Keratinocyte (primary cell): ENCODE data around the gene TRIM8. TPM values are rescaled to one million over a fixed set of nuclear protein-coding genes. Genes with fewer than 3 reads are reported as not detected.
A peak's percentile ranks its signal among the peaks of the same experiment; 100 is the strongest.

Source experiments
- DNase-seq: peaks from one replicate; pipeline ENCODE4 v3.0.0-alpha.2; 2011; ENCODE audit warnings: low read depth, missing footprints, low spot score
- FAIRE-seq: peaks from 2 replicates; lab custom pipeline; 2011; peaks lifted over from hg19 to GRCh38; lab: Jason Lieb, UNC
- H2AFZ ChIP-seq: 2 replicates; pipeline ENCODE4 v1.6.0; 2012; ENCODE audit warnings: low read length, control low read depth, inconsistent platforms; ENCODE audit not compliant: control insufficient read depth
- H3K27ac ChIP-seq: 2 replicates; pipeline ENCODE4 v1.5.1; 2011; ENCODE audit warnings: low read length; ENCODE audit not compliant: control insufficient read depth, insufficient read depth
- H3K27me3 ChIP-seq: 3 replicates; pipeline ENCODE4 v1.6.0; 2011; ENCODE audit warnings: low read length; ENCODE audit not compliant: control insufficient read depth, insufficient read depth; ENCODE audit errors: extremely low read depth
- H3K36me3 ChIP-seq, 2 experiments: 2 replicates in 1 of 2; 3 replicates in 1 of 2; pipeline ENCODE4 v1.5.1; 2011; ENCODE audit warnings: low read length in 2 of 2, mild to moderate bottlenecking in 1 of 2; ENCODE audit not compliant: control insufficient read depth in 2 of 2, insufficient read depth in 2 of 2; ENCODE audit errors: extremely low read depth in 1 of 2
- H3K4me1 ChIP-seq: 3 replicates; pipeline ENCODE4 v1.5.1; 2011; ENCODE audit warnings: low read length; ENCODE audit not compliant: control insufficient read depth, insufficient read depth; ENCODE audit errors: extremely low read depth
- H3K4me2 ChIP-seq: 3 replicates; pipeline ENCODE4 v1.6.0; 2011; ENCODE audit warnings: low read depth, low read length; ENCODE audit not compliant: control insufficient read depth, insufficient read depth; ENCODE audit errors: extremely low read depth
- H3K4me3 ChIP-seq, 3 experiments: fragments of 200-600 bp in 1 of 3; sonication (generic) in 1 of 3; 2 replicates in 2 of 3; 3 replicates in 1 of 3; pipeline ENCODE4 v1.5.1; 2011 to 2016; ENCODE audit warnings: low read length in 3 of 3, mild to moderate bottlenecking in 3 of 3, control low read depth in 2 of 3, inconsistent platforms in 1 of 3, low read depth in 1 of 3, mixed read lengths in 1 of 3, mixed run types in 1 of 3, moderate library complexity in 1 of 3; ENCODE audit not compliant: control insufficient read depth in 2 of 3, insufficient read depth in 2 of 3; ENCODE audit errors: extremely low read depth in 1 of 3
- H3K79me2 ChIP-seq: 2 replicates; pipeline ENCODE4 v1.6.0; 2012; ENCODE audit warnings: low read length; ENCODE audit not compliant: control insufficient read depth, insufficient read depth
- H3K9ac ChIP-seq: 3 replicates; pipeline ENCODE4 v1.6.0; 2011; ENCODE audit warnings: low read length; ENCODE audit not compliant: control insufficient read depth, insufficient read depth; ENCODE audit errors: extremely low read depth
- H3K9me1 ChIP-seq: 3 replicates; pipeline ENCODE4 v1.6.0; 2011; ENCODE audit warnings: low read length; ENCODE audit not compliant: control insufficient read depth, insufficient read depth; ENCODE audit errors: extremely low read depth
- H3K9me3 ChIP-seq: 2 replicates; pipeline ENCODE4 v1.5.1; 2012; ENCODE audit warnings: low read depth, low read length; ENCODE audit not compliant: control insufficient read depth
- H4K20me1 ChIP-seq: 3 replicates; pipeline ENCODE4 v1.6.0; 2011; ENCODE audit warnings: low read length; ENCODE audit not compliant: control insufficient read depth, insufficient read depth; ENCODE audit errors: extremely low read depth
- CTCF ChIP-seq, 3 experiments: IDR thresholded peaks in 1 of 3; conservative IDR thresholded peaks in 1 of 3; optimal IDR thresholded peaks in 1 of 3; 2 replicates in 2 of 3; 3 replicates in 1 of 3; pipeline versions ENCODE3 to v1.5.1; 2011; ENCODE audit warnings: low read length in 3 of 3, mild to moderate bottlenecking in 3 of 3, moderate library complexity in 2 of 3, control low read depth in 1 of 3, inconsistent platforms in 1 of 3; ENCODE audit not compliant: insufficient read depth in 2 of 3; ENCODE audit errors: extremely low read depth in 1 of 3
- EZH2 ChIP-seq: IDR thresholded peaks from one replicate; pipeline ENCODE4 v1.6.1; 2012; ENCODE audit warnings: inconsistent platforms, mild to moderate bottlenecking, low read length, moderate library complexity
- dilution Hi-C: fragments of 300-500 bp; cut with MboI; formaldehyde crosslinking; loops from one replicate; pipeline ENCODE4 v1.7.0; 2020; ENCODE audit warnings: low sequenced_read_pairs; ENCODE audit not compliant: extremely low pct_ligation_motif_present
- polyA plus RNA-seq, 5 experiments: library from polyadenylated mRNA; depleted of rRNA in 3 of 5; stranded (reverse) in 3 of 5; stranded (forward) in 1 of 5; unstranded in 1 of 5; fragments of >200 nt; gene quantifications; 1 replicate in 1 of 5; 2 replicates in 3 of 5; 3 replicates in 1 of 5; pipeline versions ENCODE4 v1.2.1 to v1.2.3, GENCODE V29; 2011 to 2012; ENCODE audit warnings: missing spikeins in 2 of 5, low read depth in 1 of 5, low replicate concordance in 1 of 5

The TRIM8 gene
- polyA plus RNA-seq, 1 donor (not counting 4 experiments of a cell fraction or from before 2014, with no cell fraction given) = 24.8 TPM

GRCh38 chr10:102673236-102673818 lies 29.0 kb downstream of the TRIM8 start:
- no peaks in the 10 kb centered on the region for H3K9me1 ChIP-seq
- H4K20me1 ChIP-seq = no peaks in the 10 kb centered on the region
- no peaks in the 10 kb centered on the region for H3K36me3 ChIP-seq
- TF ChIP-seq EZH2 = no peak
- no peak for TF ChIP-seq CTCF (optimal IDR thresholded peaks at IDR 0.05 in 1 of 3, IDR thresholded peaks at IDR 0.05 in 1 of 3, conservative IDR thresholded peaks at IDR 0.05 in 1 of 3; ENCODE audit: extremely low read depth in 1 of 3, insufficient read depth in 2 of 3, low read length in 3 of 3)
- H2AFZ ChIP-seq = peak overlapping the region; percentile 95
- FAIRE-seq = no peak
- peak overlapping the region; percentile 50 for H3K27ac ChIP-seq
- H3K4me2 ChIP-seq = peak overlapping the region; percentile 89
- H3K9ac ChIP-seq = peak overlapping the region; percentile 61
- peak overlapping the region in 2 of 3 experiments; percentile 55 to 64 for H3K4me3 ChIP-seq
- H3K27me3 ChIP-seq = no peaks in the 10 kb centered on the region
- H3K9me3 ChIP-seq = no peaks in the 10 kb centered on the region
- H3K79me2 ChIP-seq = no peaks in the 10 kb centered on the region
- dilution Hi-C loops = no loop called here
- no peak for DNase-seq
- peaks cover 29% of the 10 kb centered on the region for H3K4me1 ChIP-seq

- Histone ChIP-seq H3K27me3 (no peaks in the 10 kb centered on the region), H3K9ac (peak overlapping the region; percentile 61), H3K27ac (peak overlapping the region; percentile 50), H3K9me1 (no peaks in the 10 kb centered on the region), H3K36me3 (no peaks in the 10 kb centered on the region), H3K79me2 (no peaks in the 10 kb centered on the region), H4K20me1 (no peaks in the 10 kb centered on the region), H2AFZ (peak overlapping the region; percentile 95), H3K4me3 (peak overlapping the region in 2 of 3 experiments; percentile 55 to 64), H3K4me1 (peaks cover 29% of the 10 kb centered on the region), H3K4me2 (peak overlapping the region; percentile 89), H3K9me3 (no peaks in the 10 kb centered on the region)
- dilution Hi-C loops = no loop called here
- peak; percentile 81 for FAIRE-seq
- TF ChIP-seq EZH2 = no peak
- no peak for TF ChIP-seq CTCF (optimal IDR thresholded peaks at IDR 0.05 in 1 of 3, IDR thresholded peaks at IDR 0.05 in 1 of 3, conservative IDR thresholded peaks at IDR 0.05 in 1 of 3; ENCODE audit: extremely low read depth in 1 of 3, insufficient read depth in 2 of 3, low read length in 3 of 3)
- peak; percentile 45 for DNase-seq
Observed at GRCh38 chr10:102673819-102674511, 29.7 kb downstream of the TRIM8 start.
